ENCODE results near the gene MAFG.

MAFG gene

GRCh38 chr17:81879121-81879520 is 48.4 kb downstream of the MAFG start:
- no peaks in the 10 kb centered on the region for H3K4me1 ChIP-seq (ENCODE audit: insufficient read depth, low read length, poor library complexity, severe bottlenecking)
- H4K20me1 ChIP-seq (ENCODE audit: insufficient read depth, low read length, poor library complexity, severe bottlenecking): no peaks in the 10 kb centered on the region
- no peaks in the 10 kb centered on the region for H3K9me3 ChIP-seq (ENCODE audit: insufficient read depth, low read depth, low read length)
- H3K27me3 ChIP-seq (ENCODE audit: insufficient read depth, low read length, poor library complexity, severe bottlenecking): no peaks in the 10 kb centered on the region
- H3F3A ChIP-seq (ENCODE audit: low read depth): peaks cover 2% of the 10 kb centered on the region; the same call in 1 of the 2 replicates
- H3K9me2 ChIP-seq (replicated peaks; ENCODE audit: low read depth, low read length): no peaks in the 10 kb centered on the region
- H3K79me2 ChIP-seq (ENCODE audit: insufficient read depth, low read length): peaks cover 16% of the 10 kb centered on the region; the same call in 1 of the 2 replicates
- no peak for TF ChIP-seq EZH2phosphoT487 (IDR thresholded peaks at IDR 0.05; ENCODE audit: borderline replicate concordance)
- TF ChIP-seq, protein P1, sequence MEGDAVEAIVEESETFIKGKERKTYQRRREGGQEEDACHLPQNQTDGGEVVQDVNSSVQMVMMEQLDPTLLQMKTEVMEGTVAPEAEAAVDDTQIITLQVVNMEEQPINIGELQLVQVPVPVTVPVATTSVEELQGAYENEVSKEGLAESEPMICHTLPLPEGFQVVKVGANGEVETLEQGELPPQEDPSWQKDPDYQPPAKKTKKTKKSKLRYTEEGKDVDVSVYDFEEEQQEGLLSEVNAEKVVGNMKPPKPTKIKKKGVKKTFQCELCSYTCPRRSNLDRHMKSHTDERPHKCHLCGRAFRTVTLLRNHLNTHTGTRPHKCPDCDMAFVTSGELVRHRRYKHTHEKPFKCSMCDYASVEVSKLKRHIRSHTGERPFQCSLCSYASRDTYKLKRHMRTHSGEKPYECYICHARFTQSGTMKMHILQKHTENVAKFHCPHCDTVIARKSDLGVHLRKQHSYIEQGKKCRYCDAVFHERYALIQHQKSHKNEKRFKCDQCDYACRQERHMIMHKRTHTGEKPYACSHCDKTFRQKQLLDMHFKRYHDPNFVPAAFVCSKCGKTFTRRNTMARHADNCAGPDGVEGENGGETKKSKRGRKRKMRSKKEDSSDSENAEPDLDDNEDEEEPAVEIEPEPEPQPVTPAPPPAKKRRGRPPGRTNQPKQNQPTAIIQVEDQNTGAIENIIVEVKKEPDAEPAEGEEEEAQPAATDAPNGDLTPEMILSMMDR (conservative IDR thresholded peaks at IDR 0.05; ENCODE audit: low read length): no peak
- H3K9ac ChIP-seq (ENCODE audit: low read depth, low read length, poor library complexity, severe bottlenecking): peak overlapping the region; percentile 27
- no peak overlapping the region for H3K4me3 ChIP-seq (ENCODE audit: low read length, poor library complexity, severe bottlenecking)
- no peak overlapping the region for H2AFZ ChIP-seq (ENCODE audit: low read length)
- H3K4me2 ChIP-seq (ENCODE audit: low read depth, low read length, poor library complexity, severe bottlenecking): no peak overlapping the region
- peaks cover 29% of the 10 kb centered on the region; the same call in 1 of the 2 replicates for H3K36me3 ChIP-seq (ENCODE audit: insufficient read depth, low read length)

- no peak for TF ChIP-seq EZH2phosphoT487 (IDR thresholded peaks at IDR 0.05; ENCODE audit: borderline replicate concordance)
- TF ChIP-seq, protein P1 (conservative IDR thresholded peaks at IDR 0.05; ENCODE audit: low read length): no peak
- peaks cover 13% of the 10 kb centered on the region; the same call in 1 of the 2 replicates for H3K79me2 ChIP-seq (ENCODE audit: insufficient read depth, low read length)
- H3K36me3 ChIP-seq (ENCODE audit: insufficient read depth, low read length): peaks cover 29% of the 10 kb centered on the region; the same call in 1 of the 2 replicates
- peaks cover 8% of the 10 kb centered on the region; the same call in 1 of the 2 replicates for H3F3A ChIP-seq (ENCODE audit: low read depth)
- H3K27me3 ChIP-seq (ENCODE audit: insufficient read depth, low read length, poor library complexity, severe bottlenecking): no peaks in the 10 kb centered on the region
- peak overlapping the region; percentile 27 for H3K9ac ChIP-seq (ENCODE audit: low read depth, low read length, poor library complexity, severe bottlenecking)
- no peaks in the 10 kb centered on the region for H4K20me1 ChIP-seq (ENCODE audit: insufficient read depth, low read length, poor library complexity, severe bottlenecking)
- H3K4me3 ChIP-seq (ENCODE audit: low read length, poor library complexity, severe bottlenecking): no peak overlapping the region
- no peaks in the 10 kb centered on the region for H3K9me2 ChIP-seq (replicated peaks; ENCODE audit: low read depth, low read length)
- no peak overlapping the region for H2AFZ ChIP-seq (ENCODE audit: low read length)
- H3K4me2 ChIP-seq (ENCODE audit: low read depth, low read length, poor library complexity, severe bottlenecking): no peak overlapping the region
- no peaks in the 10 kb centered on the region for H3K4me1 ChIP-seq (ENCODE audit: insufficient read depth, low read length, poor library complexity, severe bottlenecking)
- no peaks in the 10 kb centered on the region for H3K9me3 ChIP-seq (ENCODE audit: insufficient read depth, low read depth, low read length)
Measured at GRCh38 chr17:81878294-81878693, 49.2 kb downstream of the MAFG start.

DNA sequence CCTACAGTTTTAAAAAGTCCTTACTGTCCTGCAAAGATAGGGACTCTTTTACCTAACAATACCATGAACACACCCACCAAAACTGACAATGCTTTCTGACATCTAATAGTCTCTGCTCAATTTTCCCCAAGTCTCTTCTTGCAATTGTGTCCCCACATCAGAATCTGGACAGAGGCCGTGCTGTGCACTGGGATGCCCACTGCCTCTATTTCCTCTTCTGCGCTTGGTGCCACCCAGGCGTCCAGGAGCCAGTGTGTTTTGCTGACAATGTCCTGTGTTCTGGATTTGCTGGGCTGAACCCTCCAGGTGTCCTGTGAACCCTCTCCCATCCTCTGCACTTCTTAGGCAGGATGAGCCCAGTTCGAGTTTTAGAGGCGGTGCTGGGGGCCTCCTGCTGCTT is 50.0 kb downstream of the MAFG start:
- H2AFZ ChIP-seq (ENCODE audit: low read length): no peak overlapping the region
- peaks cover 29% of the 10 kb centered on the region; the same call in 1 of the 2 replicates for H3K36me3 ChIP-seq (ENCODE audit: insufficient read depth, low read length)
- TF ChIP-seq, protein P1 (conservative IDR thresholded peaks at IDR 0.05; ENCODE audit: low read length): no peak
- TF ChIP-seq EZH2phosphoT487 (IDR thresholded peaks at IDR 0.05; ENCODE audit: borderline replicate concordance): no peak
- no peaks in the 10 kb centered on the region for H3K9me2 ChIP-seq (replicated peaks; ENCODE audit: low read depth, low read length)
- H3K79me2 ChIP-seq (ENCODE audit: insufficient read depth, low read length): peaks cover 20% of the 10 kb centered on the region
- no peaks in the 10 kb centered on the region for H3K9me3 ChIP-seq (ENCODE audit: insufficient read depth, low read depth, low read length)
- peaks cover 8% of the 10 kb centered on the region; the same call in 1 of the 2 replicates for H3F3A ChIP-seq (ENCODE audit: low read depth)
- no peak overlapping the region for H3K9ac ChIP-seq (ENCODE audit: low read depth, low read length, poor library complexity, severe bottlenecking)
- H3K4me2 ChIP-seq (ENCODE audit: low read depth, low read length, poor library complexity, severe bottlenecking): no peak overlapping the region
- H4K20me1 ChIP-seq (ENCODE audit: insufficient read depth, low read length, poor library complexity, severe bottlenecking): no peaks in the 10 kb centered on the region
- H3K4me1 ChIP-seq (ENCODE audit: insufficient read depth, low read length, poor library complexity, severe bottlenecking): peaks cover 5% of the 10 kb centered on the region
- H3K27me3 ChIP-seq (ENCODE audit: insufficient read depth, low read length, poor library complexity, severe bottlenecking): no peaks in the 10 kb centered on the region
- no peak overlapping the region for H3K4me3 ChIP-seq (ENCODE audit: low read length, poor library complexity, severe bottlenecking)
